Left lobe of liver (tissue), 2 donors: ENCODE data around the gene SEC61A1. TPM values are rescaled to one million over a fixed set of nuclear protein-coding genes. Genes with fewer than 3 reads are reported as not detected.
A peak's percentile ranks its signal among the peaks of the same experiment; 100 is the strongest.

ENCODE experiments used
- ATAC-seq: fragments of 200-7000 bp; cut with Tn5 transposase; one replicate; pipeline ENCODE4 v1.9.1; 2020; ENCODE audit warnings: mild to moderate bottlenecking, moderate library complexity
- DNase-seq: peaks from one replicate; pipeline ENCODE4 v3.0.0-alpha.2; 2020; ENCODE audit warnings: low spot score
- total RNA-seq: library from RNA; stranded (reverse); gene quantifications from one replicate; pipeline ENCODE4 v1.2.1, GENCODE V29; 2021
- donor health status: DM: no; HTN: no; CAD: no; lungs with moderate emphysema.
- donor health status: DM: no; HTN: yes; CAD: no.

SEC61A1 gene
- total RNA-seq, 1 donor from 2014 or later, result 152 TPM

- DNase-seq (no peak), ATAC-seq (no peak)
Measured at GRCh38 chr3:128056258-128056657, 4.0 kb downstream of the SEC61A1 start.

GRCh38 chr3:128060473-128061381 lies 8.5 kb downstream of the SEC61A1 start:
- DNase-seq (no peak), ATAC-seq (no peak)

GRCh38 chr3:128062033-128062745 lies 10.0 kb downstream of the SEC61A1 start:
- peak; percentile 32 for ATAC-seq
- DNase-seq, result no peak

- no peak for ATAC-seq
- no peak for DNase-seq
Measured at GRCh38 chr3:128063865-128064264, 11.6 kb downstream of the SEC61A1 start.

GRCh38 chr3:128064962-128065361 lies 12.7 kb downstream of the SEC61A1 start:
- DNase-seq (no peak), ATAC-seq (no peak)

- no peak for ATAC-seq
- no peak for DNase-seq
Measured at GRCh38 chr3:128066114-128066513, 13.9 kb downstream of the SEC61A1 start.

GRCh38 chr3:128066676-128067075 lies 14.4 kb downstream of the SEC61A1 start:
- ATAC-seq (no peak), DNase-seq (no peak)

- ATAC-seq (no peak), DNase-seq (no peak)
Measured at GRCh38 chr3:128067489-128067888, 15.3 kb downstream of the SEC61A1 start.

- DNase-seq, result no peak
- peak; percentile 24 for ATAC-seq
Measured at GRCh38 chr3:128068156-128068620, 16.0 kb downstream of the SEC61A1 start.

- DNase-seq, result no peak
- ATAC-seq, result no peak
Measured at GRCh38 chr3:128069271-128069670, 17.0 kb downstream of the SEC61A1 start.

GRCh38 chr3:128070898-128071591 lies 18.8 kb downstream of the SEC61A1 start:
- DNase-seq (no peak), ATAC-seq (no peak)

GRCh38 chr3:128071771-128072453 lies 19.7 kb downstream of the SEC61A1 start:
- ATAC-seq, result peak; percentile 2
- DNase-seq, result no peak

GRCh38 chr3:128072454-128073184 lies 20.4 kb downstream of the SEC61A1 start:
- peak; percentile 92 for DNase-seq
- ATAC-seq, result peak; percentile 67

- DNase-seq (no peak), ATAC-seq (no peak)
Measured at GRCh38 chr3:128073185-128073725, 21.0 kb downstream of the SEC61A1 start.

GRCh38 chr3:128073807-128074206 lies 21.6 kb downstream of the SEC61A1 start:
- ATAC-seq, result no peak

GRCh38 chr3:128074851-128075521 lies 22.7 kb downstream of the SEC61A1 start:
- DNase-seq, result no peak
- ATAC-seq, result peak; percentile 10

More at GRCh38 chr3:128073807-128074206, 21.6 kb downstream of the SEC61A1 start:
- no peak for DNase-seq

GRCh38 chr3:128075522-128076482 lies 23.6 kb downstream of the SEC61A1 start:
- DNase-seq, result peak; percentile 94
- peak; percentile 89 for ATAC-seq
